A673 (cell line): Measurements from ENCODE around the gene ADAMTS12. TPM values are rescaled to one million over a fixed set of nuclear protein-coding genes. Genes with fewer than 3 reads are reported as not detected.

Experiments
- BruUV-seq: library from RNA; stranded (reverse); fragments of 400-500 nt; replicated peaks from 2 replicates; lab custom pipeline; 2021; lab: Mats Ljungman, UMichigan
- CTCF ChIA-PET: fragments of 300-600 bp; sonication (Branson Sonifier 250); formaldehyde crosslinking; loops from one replicate; lab custom pipeline; 2022; ENCODE audit warnings: antibody characterized with exemption; lab: Charles Lee
- POLR2A ChIA-PET: fragments of 300-600 bp; sonication (Branson Sonifier 250); formaldehyde crosslinking; loops from one replicate; lab custom pipeline; 2022; ENCODE audit warnings: antibody characterized with exemption; ENCODE audit not compliant: low non-redundant PET; lab: Charles Lee
- DNase-seq: peaks from one replicate; pipeline ENCODE4 v3.0.0-alpha.2; 2015; ENCODE audit warnings: low spot score
- H3K27ac ChIP-seq: fragments of 200-600 bp; sonication (generic); 2 replicates; pipeline ENCODE4 v1.5.1; 2016; ENCODE audit warnings: mixed run types, low read depth, mild to moderate bottlenecking, mixed read lengths, antibody characterized with exemption, low read length; ENCODE audit not compliant: poor library complexity, severe bottlenecking
- H3K27me3 ChIP-seq: fragments of 200-600 bp; sonication (generic); replicated peaks from 2 replicates; pipeline ENCODE4 v1.6.1; 2017; ENCODE audit warnings: mixed run types, low read depth, mild to moderate bottlenecking, mixed read lengths, antibody characterized with exemption, low read length; ENCODE audit not compliant: insufficient read depth, poor library complexity
- H3K36me3 ChIP-seq: fragments of 200-600 bp; sonication (generic); 2 replicates; pipeline ENCODE4 v1.6.1; 2016; ENCODE audit warnings: mixed run types, mild to moderate bottlenecking, mixed read lengths, antibody characterized with exemption, low read length; ENCODE audit not compliant: insufficient read depth, poor library complexity, severe bottlenecking
- H3K4me1 ChIP-seq: fragments of 200-600 bp; sonication (generic); 2 replicates; pipeline ENCODE4 v1.6.1; 2017; ENCODE audit warnings: mixed run types, mild to moderate bottlenecking, mixed read lengths, antibody characterized with exemption, low read length; ENCODE audit not compliant: insufficient read depth, poor library complexity, severe bottlenecking
- H3K4me3 ChIP-seq: fragments of 200-600 bp; sonication (generic); 2 replicates; pipeline ENCODE4 v1.5.1; 2016; ENCODE audit warnings: low read depth, mixed run types, mild to moderate bottlenecking, mixed read lengths, low read length; ENCODE audit not compliant: poor library complexity, severe bottlenecking
- H3K9me3 ChIP-seq: fragments of 200-600 bp; sonication (generic); 2 replicates; pipeline ENCODE4 v1.6.1; 2016; ENCODE audit warnings: mixed run types, low read depth, mild to moderate bottlenecking, mixed read lengths, antibody characterized with exemption, low read length; ENCODE audit not compliant: poor library complexity, severe bottlenecking
- CTCF ChIP-seq: fragments of 300-800, 200-600 bp; sonication (generic); conservative IDR thresholded peaks from 2 replicates; pipeline ENCODE4 v1.5.1; 2017; ENCODE audit warnings: low read depth, mild to moderate bottlenecking, antibody characterized with exemption, low read length, moderate library complexity, mixed read lengths
- EZH2 ChIP-seq: fragments of 200-600 bp; sonication (generic); IDR thresholded peaks from 2 replicates; pipeline ENCODE4 v1.6.1; 2017; ENCODE audit warnings: borderline replicate concordance, low read depth, mild to moderate bottlenecking, mixed read lengths, antibody characterized with exemption, low read length; ENCODE audit not compliant: poor library complexity, severe bottlenecking
- intact Hi-C: fragments of 100-400 bp; cut with micrococcal nuclease; formaldehyde crosslinking; loops from one replicate; pipeline ENCODE4 v1.10.0; 2022; ENCODE audit not compliant: unreplicated experiment
- total RNA-seq: library from RNA; stranded (reverse); gene quantifications from 2 replicates; pipeline ENCODE4 v1.2.3, GENCODE V29; 2021

Gene ADAMTS12
- total RNA-seq, 1 experiment from 2014 or later, result 0.84 TPM

GRCh38 chr5:33504570-33504969, 387.2 kb downstream of the ADAMTS12 start:
- POLR2A ChIA-PET, result no interaction called here
- CTCF ChIA-PET, result no interaction called here
- Histone ChIP-seq H3K4me1 (no peaks in the 10 kb centered on the region), H3K27ac (no peak overlapping the region), H3K36me3 (no peaks in the 10 kb centered on the region), H3K4me3 (no peak overlapping the region), H3K9me3 (no peaks in the 10 kb centered on the region), H3K27me3 (no peaks in the 10 kb centered on the region)
- intact Hi-C loops, result no loop called here
- no peak for DNase-seq
- no TSS peak for BruUV-seq
- no peak for TF ChIP-seq EZH2

DNA sequence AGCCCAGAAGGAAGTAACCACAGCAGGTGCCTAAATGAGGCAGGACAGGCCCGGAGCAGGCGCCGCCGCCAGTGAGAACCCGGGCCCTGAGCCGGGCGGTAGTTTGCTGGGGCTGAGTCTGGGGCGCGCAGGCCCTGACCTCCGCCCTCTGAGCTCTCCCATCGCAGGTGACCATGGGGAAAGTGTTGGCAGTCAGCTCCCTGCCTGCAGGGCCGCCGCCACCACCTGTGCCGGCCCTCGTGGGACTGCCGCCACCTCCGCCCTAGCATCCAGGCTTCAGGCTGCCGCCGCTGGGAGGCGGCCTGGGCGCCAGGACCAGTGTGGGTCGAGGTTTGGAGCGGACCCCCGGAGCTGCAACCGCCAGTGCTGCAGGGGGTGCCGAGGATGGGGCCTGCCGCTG, 389.9 kb downstream of the ADAMTS12 start:
- BruUV-seq, result no TSS peak
- intact Hi-C loops, result no loop called here
- H3K4me1 ChIP-seq, result no peaks in the 10 kb centered on the region
- CTCF ChIA-PET, result no interaction called here
- H3K27me3 ChIP-seq, result no peaks in the 10 kb centered on the region
- TF ChIP-seq EZH2 (no peak), CTCF (no peak)
- POLR2A ChIA-PET, result no interaction called here
- no peak overlapping the region for H3K4me3 ChIP-seq
- no peak for DNase-seq
- no peak overlapping the region for H3K27ac ChIP-seq
- no peaks in the 10 kb centered on the region for H3K36me3 ChIP-seq
- H3K9me3 ChIP-seq, result no peaks in the 10 kb centered on the region

GRCh38 chr5:33501260-33501659, 390.5 kb downstream of the ADAMTS12 start:
- CTCF ChIA-PET, result no interaction called here
- intact Hi-C loops, result no loop called here

More at GRCh38 chr5:33501260-33501659, 390.5 kb downstream of the ADAMTS12 start:
- Histone ChIP-seq H3K27me3 (no peaks in the 10 kb centered on the region), H3K9me3 (no peaks in the 10 kb centered on the region), H3K27ac (no peak overlapping the region), H3K4me1 (peaks cover under 1% of the 10 kb centered on the region), H3K4me3 (no peak overlapping the region), H3K36me3 (no peaks in the 10 kb centered on the region)
- TF ChIP-seq EZH2, result no peak
- no peak for TF ChIP-seq CTCF
- POLR2A ChIA-PET, result no interaction called here
- BruUV-seq, result no TSS peak
- no peak for DNase-seq
